HG03558 (cell line): Measurements from ENCODE around the gene KDM8.
A peak's percentile ranks its signal among the peaks of the same experiment; 100 is the strongest.
"Not testable (repeated sequence)": the region's sequence is repeated elsewhere in the genome, so short reads cannot be mapped to it uniquely, and the experiment has no call there.

Experiments used
- ATAC-seq: cut with Tn5 transposase; IDR thresholded peaks from one replicate; pipeline ENCODE4 v1.9.1; 2021; ENCODE audit warnings: moderate number of reproducible peaks; ENCODE audit not compliant: unreplicated experiment; ENCODE audit errors: extremely low read depth

The KDM8 gene

GRCh38 chr16:27190316-27190871, 12.9 kb upstream of the KDM8 start:
- ATAC-seq: no peak

- ATAC-seq: no peak
Measured at GRCh38 chr16:27191352-27191924, 11.9 kb upstream of the KDM8 start.

GRCh38 chr16:27193300-27193990, 9.9 kb upstream of the KDM8 start:
- ATAC-seq: no peak

- no peak for ATAC-seq
Measured at GRCh38 chr16:27195076-27195741, 8.1 kb upstream of the KDM8 start.

- no peak for ATAC-seq
Measured at GRCh38 chr16:27195941-27196595, 7.3 kb upstream of the KDM8 start.

GRCh38 chr16:27197004-27197403, 6.3 kb upstream of the KDM8 start:
- no peak for ATAC-seq

GRCh38 chr16:27198451-27199234, 4.7 kb upstream of the KDM8 start:
- no peak for ATAC-seq

GRCh38 chr16:27199235-27199586, 4.1 kb upstream of the KDM8 start:
- no peak for ATAC-seq

GRCh38 chr16:27199736-27200135, 3.6 kb upstream of the KDM8 start:
- ATAC-seq: peak; percentile 28

- ATAC-seq: not testable (repeated sequence)
Measured at GRCh38 chr16:27200914-27201313, 2.4 kb upstream of the KDM8 start.

GRCh38 chr16:27202923-27203506, 311 bp upstream of the KDM8 start:
- no peak for ATAC-seq

- ATAC-seq: no peak
Measured at GRCh38 chr16:27204312-27204915, 1.1 kb downstream of the KDM8 start.

GRCh38 chr16:27205423-27206065, 2.2 kb downstream of the KDM8 start:
- ATAC-seq: no peak

GRCh38 chr16:27207121-27207520, 3.8 kb downstream of the KDM8 start:
- ATAC-seq: not testable (repeated sequence)

- no peak for ATAC-seq
Measured at GRCh38 chr16:27208081-27208680, 4.9 kb downstream of the KDM8 start.

GRCh38 chr16:27208796-27209195, 5.5 kb downstream of the KDM8 start:
- no peak for ATAC-seq

- no peak for ATAC-seq
Measured at GRCh38 chr16:27209591-27209990, 6.3 kb downstream of the KDM8 start.

- ATAC-seq: no peak
Measured at GRCh38 chr16:27210174-27210573, 6.8 kb downstream of the KDM8 start.

GRCh38 chr16:27211026-27211425, 7.7 kb downstream of the KDM8 start:
- no peak for ATAC-seq
